DND-41 (cell line): ENCODE data around the gene LAPTM4A.

Experiments used
- ATAC-seq: fragments of 200-7000 bp; cut with Tn5 transposase; 3 replicates; pipeline ENCODE4 v1.9.1; 2021; ENCODE audit warnings: low read depth; ENCODE audit not compliant: insufficient read depth
- DNase-seq: peaks from one replicate; pipeline ENCODE4 v3.0.0-alpha.2; 2020
- H2AFZ ChIP-seq: 2 replicates; pipeline ENCODE4 v1.6.0; 2012; ENCODE audit warnings: low read depth, low read length
- H3K27ac ChIP-seq: 2 replicates; pipeline ENCODE4 v1.5.1; 2012; ENCODE audit warnings: low read length, inconsistent platforms
- H3K27me3 ChIP-seq: fragments of 200-600 bp; sonication (generic); 2 replicates; pipeline ENCODE4 v1.6.0; 2012; ENCODE audit warnings: low read length, mild to moderate bottlenecking, inconsistent platforms; ENCODE audit not compliant: insufficient read depth, poor library complexity
- H3K36me3 ChIP-seq: 2 replicates; pipeline ENCODE4 v1.5.1; 2012; ENCODE audit warnings: low read length, inconsistent platforms; ENCODE audit not compliant: insufficient read depth
- H3K4me1 ChIP-seq: 2 replicates; pipeline ENCODE4 v1.5.1; 2012; ENCODE audit warnings: mild to moderate bottlenecking, low read length; ENCODE audit not compliant: insufficient read depth
- H3K4me2 ChIP-seq: 2 replicates; pipeline ENCODE4 v1.6.0; 2012; ENCODE audit warnings: mild to moderate bottlenecking, moderate library complexity, low read length, inconsistent platforms; ENCODE audit not compliant: insufficient read depth
- H3K4me3 ChIP-seq, 2 experiments: fragments of 200-600 bp in 1 of 2; shearing (Covaris generic) in 1 of 2; 2 replicates each; pipeline ENCODE4 v1.5.1; 2012 to 2016; ENCODE audit warnings: inconsistent platforms in 2 of 2, low read length in 2 of 2, mild to moderate bottlenecking in 2 of 2, low read depth in 1 of 2, moderate library complexity in 1 of 2
- H3K79me2 ChIP-seq: 2 replicates; pipeline ENCODE4 v1.6.0; 2012; ENCODE audit warnings: low read length, inconsistent platforms; ENCODE audit not compliant: insufficient read depth
- H3K9ac ChIP-seq: 2 replicates; pipeline ENCODE4 v1.6.0; 2012; ENCODE audit warnings: low read depth, mild to moderate bottlenecking, inconsistent platforms, low read length, moderate library complexity
- H3K9me3 ChIP-seq: 2 replicates; pipeline ENCODE4 v1.5.1; 2012; ENCODE audit warnings: low read length, moderate library complexity, mild to moderate bottlenecking, inconsistent platforms; ENCODE audit not compliant: insufficient read depth, severe bottlenecking
- H4K20me1 ChIP-seq: 2 replicates; pipeline ENCODE4 v1.6.0; 2012; ENCODE audit warnings: low read length; ENCODE audit not compliant: insufficient read depth
- EZH2 ChIP-seq: IDR thresholded peaks from 3 replicates; pipeline ENCODE4 v1.6.1; 2012; ENCODE audit warnings: borderline replicate concordance, low read depth, mild to moderate bottlenecking, moderate library complexity, low read length, inconsistent platforms; ENCODE audit not compliant: severe bottlenecking
- TF ChIP-seq, protein P1 (sequence below): IDR thresholded peaks from 2 replicates; pipeline ENCODE4 v1.5.1; 2012; ENCODE audit warnings: borderline replicate concordance, low read length, moderate library complexity, mild to moderate bottlenecking; ENCODE audit not compliant: poor library complexity, severe bottlenecking; ENCODE audit errors: extremely low read depth

Gene LAPTM4A

DNA sequence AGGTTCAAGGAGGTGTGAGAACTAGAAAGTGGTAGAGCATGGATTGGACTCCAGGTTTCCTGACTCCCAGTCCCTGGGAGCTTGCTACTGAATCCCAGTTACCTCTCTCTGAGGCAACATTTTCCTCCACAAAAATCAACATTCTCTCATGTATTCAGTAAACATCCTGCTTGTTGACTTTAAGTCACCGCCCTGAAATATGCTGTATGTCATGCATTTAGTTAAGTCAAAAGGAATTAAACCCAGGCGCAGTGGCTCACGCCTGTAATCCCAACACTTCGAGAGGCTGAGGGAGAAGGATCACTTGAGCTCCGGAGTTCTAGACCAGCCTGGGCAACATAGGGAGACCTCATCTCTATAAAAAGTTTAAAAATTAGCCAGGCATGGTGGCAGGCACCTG, 42.7 kb downstream of the LAPTM4A start:
- ATAC-seq (no peak), DNase-seq (no peak)
- H3K4me2 ChIP-seq: no peak overlapping the region
- H3K4me3 ChIP-seq: no peak overlapping the region
- H3K9ac ChIP-seq: no peak overlapping the region
- no peaks in the 10 kb centered on the region for H4K20me1 ChIP-seq
- no peaks in the 10 kb centered on the region for H3K36me3 ChIP-seq
- H3K79me2 ChIP-seq: no peaks in the 10 kb centered on the region
- H3K27ac ChIP-seq: no peak overlapping the region
- TF ChIP-seq EZH2: no peak
- TF ChIP-seq, protein P1, sequence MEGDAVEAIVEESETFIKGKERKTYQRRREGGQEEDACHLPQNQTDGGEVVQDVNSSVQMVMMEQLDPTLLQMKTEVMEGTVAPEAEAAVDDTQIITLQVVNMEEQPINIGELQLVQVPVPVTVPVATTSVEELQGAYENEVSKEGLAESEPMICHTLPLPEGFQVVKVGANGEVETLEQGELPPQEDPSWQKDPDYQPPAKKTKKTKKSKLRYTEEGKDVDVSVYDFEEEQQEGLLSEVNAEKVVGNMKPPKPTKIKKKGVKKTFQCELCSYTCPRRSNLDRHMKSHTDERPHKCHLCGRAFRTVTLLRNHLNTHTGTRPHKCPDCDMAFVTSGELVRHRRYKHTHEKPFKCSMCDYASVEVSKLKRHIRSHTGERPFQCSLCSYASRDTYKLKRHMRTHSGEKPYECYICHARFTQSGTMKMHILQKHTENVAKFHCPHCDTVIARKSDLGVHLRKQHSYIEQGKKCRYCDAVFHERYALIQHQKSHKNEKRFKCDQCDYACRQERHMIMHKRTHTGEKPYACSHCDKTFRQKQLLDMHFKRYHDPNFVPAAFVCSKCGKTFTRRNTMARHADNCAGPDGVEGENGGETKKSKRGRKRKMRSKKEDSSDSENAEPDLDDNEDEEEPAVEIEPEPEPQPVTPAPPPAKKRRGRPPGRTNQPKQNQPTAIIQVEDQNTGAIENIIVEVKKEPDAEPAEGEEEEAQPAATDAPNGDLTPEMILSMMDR: no peak
- H3K9me3 ChIP-seq: no peaks in the 10 kb centered on the region
- H3K4me1 ChIP-seq: no peaks in the 10 kb centered on the region
- peaks cover 7% of the 10 kb centered on the region for H3K27me3 ChIP-seq
- no peak overlapping the region for H2AFZ ChIP-seq

DNA sequence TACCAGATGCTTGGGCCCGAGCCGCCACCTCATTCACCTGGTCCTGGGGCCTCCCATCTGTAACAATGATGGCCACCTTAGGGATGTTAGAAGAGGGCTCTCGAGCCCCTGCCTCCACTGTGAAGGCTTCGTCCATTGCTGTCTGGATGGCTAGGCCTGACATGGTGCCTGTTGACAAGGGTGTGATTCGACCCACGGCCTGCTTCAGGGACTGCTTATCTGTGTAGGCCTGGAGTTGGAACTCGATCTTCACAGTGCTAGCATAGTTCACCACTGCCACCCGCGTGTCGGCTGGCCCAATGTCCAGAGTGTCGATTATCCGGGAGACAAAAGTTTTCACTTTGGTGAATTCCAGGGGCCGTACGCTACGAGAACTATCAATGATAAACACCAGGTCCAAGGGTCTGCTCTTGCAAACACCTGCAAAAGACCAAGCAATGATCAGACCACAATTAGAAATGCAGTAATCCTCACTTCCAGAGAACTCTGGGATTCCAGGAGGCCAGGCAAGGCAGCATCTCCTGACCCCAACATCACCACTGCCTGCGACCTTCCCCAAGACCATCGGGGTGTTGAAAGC, 45.4 kb downstream of the LAPTM4A start:
- no peaks in the 10 kb centered on the region for H4K20me1 ChIP-seq
- TF ChIP-seq, protein P1: no peak
- no peak for TF ChIP-seq EZH2
- H3K9ac ChIP-seq: no peak overlapping the region
- H3K27me3 ChIP-seq: peaks cover 7% of the 10 kb centered on the region
- H3K4me2 ChIP-seq: no peak overlapping the region
- ATAC-seq: no peak
- H3K4me3 ChIP-seq: no peak overlapping the region
- H2AFZ ChIP-seq: no peak overlapping the region
- no peak overlapping the region for H3K27ac ChIP-seq
- H3K36me3 ChIP-seq: no peaks in the 10 kb centered on the region
- H3K79me2 ChIP-seq: no peaks in the 10 kb centered on the region
- H3K9me3 ChIP-seq: no peaks in the 10 kb centered on the region
- no peaks in the 10 kb centered on the region for H3K4me1 ChIP-seq
- no peak for DNase-seq

DNA sequence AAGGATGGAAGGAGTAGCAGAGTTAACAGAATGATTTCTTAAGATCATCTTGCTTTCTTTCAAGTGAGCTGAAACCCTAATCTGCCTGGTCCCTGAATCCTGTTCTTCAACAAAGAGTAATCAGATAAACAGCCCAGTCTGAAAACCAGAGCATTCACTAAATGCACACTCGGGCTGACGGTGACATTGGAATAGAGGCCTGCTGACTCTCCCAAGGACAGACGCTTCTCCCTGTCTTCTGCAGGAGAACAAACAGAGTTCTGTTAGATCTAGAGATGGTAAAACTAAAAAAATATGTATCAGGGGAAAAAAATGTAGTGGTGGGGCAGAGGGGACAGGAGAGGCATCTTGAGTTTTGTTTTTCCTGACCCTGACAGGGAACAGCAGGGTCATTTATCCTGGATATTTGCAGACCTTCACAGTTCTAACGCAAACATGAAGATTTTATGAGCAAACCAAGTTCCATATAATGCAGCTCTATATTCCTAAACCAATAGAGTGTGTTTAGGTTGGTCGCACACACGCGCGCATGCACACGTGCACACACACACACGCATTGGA, 46.3 kb downstream of the LAPTM4A start:
- H2AFZ ChIP-seq: no peak overlapping the region
- H3K79me2 ChIP-seq: no peaks in the 10 kb centered on the region
- H3K4me1 ChIP-seq: no peaks in the 10 kb centered on the region
- H3K4me3 ChIP-seq: no peak overlapping the region
- no peak overlapping the region for H3K9ac ChIP-seq
- DNase-seq (no peak), ATAC-seq (no peak)
- H3K36me3 ChIP-seq: no peaks in the 10 kb centered on the region
- no peak overlapping the region for H3K4me2 ChIP-seq
- no peak overlapping the region for H3K27ac ChIP-seq
- H3K27me3 ChIP-seq: peaks cover 7% of the 10 kb centered on the region
- TF ChIP-seq EZH2: no peak
- TF ChIP-seq, protein P1: no peak
- H3K9me3 ChIP-seq: no peaks in the 10 kb centered on the region
- no peaks in the 10 kb centered on the region for H4K20me1 ChIP-seq

DNA sequence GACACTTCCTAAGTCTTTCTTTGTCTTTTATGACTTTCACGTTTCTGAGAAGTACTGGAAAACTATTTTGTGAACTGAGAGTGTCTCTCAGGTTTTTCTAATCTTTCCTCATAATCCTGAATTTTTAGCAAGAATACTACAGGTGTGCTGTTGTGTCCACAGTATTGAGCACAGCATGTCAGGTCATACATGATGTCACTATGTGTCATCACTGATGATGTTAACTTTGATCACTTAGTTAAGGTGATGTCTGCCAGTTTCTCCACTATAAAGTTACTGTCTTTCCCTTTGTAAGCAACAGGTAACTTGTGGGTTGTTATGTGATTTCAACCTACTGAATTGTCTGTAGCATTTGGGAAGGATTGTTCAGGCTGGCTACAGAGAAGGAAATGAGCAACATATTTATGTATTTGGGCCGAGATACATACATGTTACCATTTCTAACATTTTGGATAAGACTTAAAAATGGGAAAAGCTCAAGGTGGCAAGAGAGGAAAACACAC, 50.0 kb downstream of the LAPTM4A start:
- Histone ChIP-seq H3K9ac (no peak overlapping the region), H2AFZ (no peak overlapping the region), H4K20me1 (no peaks in the 10 kb centered on the region), H3K4me3 (no peak overlapping the region), H3K27ac (no peak overlapping the region), H3K4me1 (no peaks in the 10 kb centered on the region), H3K4me2 (no peak overlapping the region), H3K36me3 (no peaks in the 10 kb centered on the region), H3K27me3 (peaks cover 5% of the 10 kb centered on the region), H3K79me2 (no peaks in the 10 kb centered on the region), H3K9me3 (no peaks in the 10 kb centered on the region)
- DNase-seq (no peak), ATAC-seq (no peak)
- TF ChIP-seq, protein P1: no peak
- no peak for TF ChIP-seq EZH2
